Endodermal cell (in vitro differentiated cells): Measurements from ENCODE around the gene CENPP. TPM values are rescaled to one million over a fixed set of nuclear protein-coding genes. Genes with fewer than 3 reads are reported as not detected.
"Not testable (repeated sequence)": the region's sequence is repeated elsewhere in the genome, so short reads cannot be mapped to it uniquely, and the experiment has no call there.

ENCODE experiments used
- DNase-seq: peaks from one replicate; pipeline ENCODE4 v3.0.0-alpha.2; 2017
- H3K27ac ChIP-seq: 2 replicates; pipeline ENCODE4 v1.5.1; 2013; ENCODE audit warnings: mild to moderate bottlenecking, low read depth, low read length, moderate library complexity
- H3K27me3 ChIP-seq: 2 replicates; pipeline ENCODE4 v1.6.1; 2013; ENCODE audit warnings: mild to moderate bottlenecking, low read length, moderate library complexity; ENCODE audit not compliant: insufficient read depth, control insufficient read depth, poor library complexity, severe bottlenecking
- H3K36me3 ChIP-seq: 2 replicates; pipeline ENCODE4 v1.7.0; 2013; ENCODE audit warnings: mild to moderate bottlenecking, low read length, moderate library complexity; ENCODE audit not compliant: control insufficient read depth, insufficient read depth
- H3K4me1 ChIP-seq: one replicate; pipeline ENCODE4 v1.7.0; 2013; ENCODE audit warnings: low read length; ENCODE audit not compliant: control insufficient read depth, insufficient read depth
- H3K4me3 ChIP-seq: 2 replicates; pipeline ENCODE4 v1.5.1; 2013; ENCODE audit warnings: mild to moderate bottlenecking, low read length, moderate library complexity
- H3K9ac ChIP-seq: 2 replicates; pipeline ENCODE4 v1.6.1; 2013; ENCODE audit warnings: mild to moderate bottlenecking, low read length, moderate library complexity; ENCODE audit not compliant: poor library complexity, severe bottlenecking; ENCODE audit errors: extremely low read depth
- H3K9me3 ChIP-seq: 2 replicates; pipeline ENCODE4 v1.6.1; 2013; ENCODE audit warnings: mild to moderate bottlenecking, low read length, moderate library complexity; ENCODE audit not compliant: control insufficient read depth
- H3K27ac Mint-ChIP-seq: 2 replicates; pipeline ENCODE4 v1.8.0; 2020; ENCODE audit warnings: mixed read lengths
- H3K27me3 Mint-ChIP-seq: 2 replicates; pipeline ENCODE4 v1.8.0; 2021; ENCODE audit warnings: mild to moderate bottlenecking, mixed read lengths; ENCODE audit not compliant: insufficient read depth
- H3K36me3 Mint-ChIP-seq: 2 replicates; pipeline ENCODE4 v1.8.0; 2020; ENCODE audit warnings: low read depth, mixed read lengths
- H3K4me1 Mint-ChIP-seq: 2 replicates; pipeline ENCODE4 v1.8.0; 2020; ENCODE audit warnings: mixed read lengths
- H3K4me3 Mint-ChIP-seq: 2 replicates; pipeline ENCODE4 v1.8.0; 2020; ENCODE audit warnings: mild to moderate bottlenecking, moderate library complexity, mixed read lengths
- H3K9me3 Mint-ChIP-seq: 2 replicates; pipeline ENCODE4 v1.8.0; 2020; ENCODE audit warnings: mild to moderate bottlenecking, mixed read lengths
- WGBS, 2 experiments: methylation state at CpG; one replicate each; pipeline versions ENCODE4 v1.1.5 to v1.1.7; 2013; ENCODE audit warnings: missing lambda C conversion rate in 2 of 2, mixed read lengths in 1 of 2; ENCODE audit not compliant: insufficient coverage in 1 of 2, insufficient read length in 1 of 2; 5-methylcytosine and 5-hydroxymethylcytosine counted together
- total RNA-seq, 2 donors: library from RNA; stranded (reverse); fragmentation: NEBNext Ultra II Directional in 1 of 2; extraction: Animal tissue kit (Norgen Biotek cat#: 25700) in 1 of 2; gene quantifications; 2 replicates in 1 of 2; 3 replicates in 1 of 2; pipeline ENCODE4 v1.2.1, GENCODE V29; 2021
- TF ChIP-seq, protein P1 (sequence below): fragments of 200-600 bp; sonication (generic); conservative IDR thresholded peaks from 2 replicates; pipeline ENCODE4 v1.5.0; 2021; ENCODE audit warnings: antibody characterized with exemption, mild to moderate bottlenecking

CENPP gene
- total RNA-seq, 2 donors from 2014 or later, result 8.2 to 9.2 TPM

DNA sequence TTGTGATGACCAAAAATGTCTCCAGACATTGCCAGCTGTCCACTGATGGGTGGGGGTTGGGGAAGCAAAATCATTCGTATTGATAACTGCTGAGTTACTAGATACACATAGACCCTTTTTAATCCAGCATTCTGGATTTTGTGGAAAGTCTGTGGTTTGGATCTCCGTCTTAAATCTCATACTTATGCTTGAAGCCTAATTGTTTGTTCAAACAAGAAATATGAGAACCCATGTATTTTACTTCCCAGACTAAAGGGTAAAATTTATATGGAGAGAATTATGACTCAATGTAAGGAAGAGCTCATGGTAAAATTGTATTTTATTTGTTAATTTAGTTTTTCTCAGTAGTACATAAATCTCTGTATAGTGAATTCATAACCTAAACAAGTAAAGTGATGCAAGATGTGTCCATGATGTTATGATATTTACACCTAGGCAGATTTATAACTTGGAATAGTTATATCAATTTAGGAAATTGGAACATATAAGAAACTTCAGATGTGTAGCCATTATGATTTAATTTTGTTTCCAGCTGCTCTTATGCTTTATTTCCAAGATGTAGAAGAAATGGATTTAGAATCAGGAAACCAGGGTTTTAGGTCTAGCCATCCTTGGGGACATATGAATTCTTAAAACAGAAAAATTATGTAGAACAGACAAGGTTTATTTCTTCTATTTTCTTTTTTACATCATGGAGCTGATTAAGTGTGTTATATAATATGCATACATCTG lies 83.2 kb downstream of the CENPP start:
- Histone ChIP-seq H3K4me1 (no peaks in the 10 kb centered on the region), H3K36me3 (no peaks in the 10 kb centered on the region), H3K9me3 (no peaks in the 10 kb centered on the region), H3K4me3 (no peak overlapping the region), H3K27ac (no peak overlapping the region), H3K27me3 (no peaks in the 10 kb centered on the region), H3K9ac (no peak overlapping the region)
- H3K4me3 Mint-ChIP-seq, result no peak overlapping the region
- no peaks in the 10 kb centered on the region for H3K27me3 Mint-ChIP-seq
- TF ChIP-seq, protein P1, sequence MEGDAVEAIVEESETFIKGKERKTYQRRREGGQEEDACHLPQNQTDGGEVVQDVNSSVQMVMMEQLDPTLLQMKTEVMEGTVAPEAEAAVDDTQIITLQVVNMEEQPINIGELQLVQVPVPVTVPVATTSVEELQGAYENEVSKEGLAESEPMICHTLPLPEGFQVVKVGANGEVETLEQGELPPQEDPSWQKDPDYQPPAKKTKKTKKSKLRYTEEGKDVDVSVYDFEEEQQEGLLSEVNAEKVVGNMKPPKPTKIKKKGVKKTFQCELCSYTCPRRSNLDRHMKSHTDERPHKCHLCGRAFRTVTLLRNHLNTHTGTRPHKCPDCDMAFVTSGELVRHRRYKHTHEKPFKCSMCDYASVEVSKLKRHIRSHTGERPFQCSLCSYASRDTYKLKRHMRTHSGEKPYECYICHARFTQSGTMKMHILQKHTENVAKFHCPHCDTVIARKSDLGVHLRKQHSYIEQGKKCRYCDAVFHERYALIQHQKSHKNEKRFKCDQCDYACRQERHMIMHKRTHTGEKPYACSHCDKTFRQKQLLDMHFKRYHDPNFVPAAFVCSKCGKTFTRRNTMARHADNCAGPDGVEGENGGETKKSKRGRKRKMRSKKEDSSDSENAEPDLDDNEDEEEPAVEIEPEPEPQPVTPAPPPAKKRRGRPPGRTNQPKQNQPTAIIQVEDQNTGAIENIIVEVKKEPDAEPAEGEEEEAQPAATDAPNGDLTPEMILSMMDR, result no peak
- no peak overlapping the region for H3K27ac Mint-ChIP-seq
- 86 to 100% methylated on average over 2 of the region's 2 CpGs for WGBS, 2 experiments
- H3K9me3 Mint-ChIP-seq, result no peaks in the 10 kb centered on the region
- DNase-seq, result no peak
- H3K36me3 Mint-ChIP-seq, result no peaks in the 10 kb centered on the region
- H3K4me1 Mint-ChIP-seq, result no peaks in the 10 kb centered on the region

DNA sequence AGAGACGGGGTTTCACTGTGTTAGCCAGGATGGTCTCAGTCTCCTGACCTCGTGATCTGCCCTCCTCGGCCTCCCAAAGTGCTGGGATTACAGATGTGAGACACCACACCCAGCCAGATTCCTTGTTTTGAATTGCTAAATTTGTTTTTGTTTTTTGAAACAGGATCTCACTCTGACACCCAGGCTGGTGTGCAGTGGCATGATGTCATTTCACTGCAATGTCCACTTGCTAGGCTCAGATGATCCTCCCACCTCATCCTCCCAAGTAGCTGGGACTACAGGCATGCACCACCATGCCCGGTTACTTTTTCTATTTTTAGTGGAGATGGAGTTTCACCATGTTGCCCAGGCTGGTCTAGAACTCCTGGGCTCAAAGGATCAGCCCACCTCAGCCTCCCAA lies 85.4 kb downstream of the CENPP start:
- not testable (repeated sequence) for H3K27me3 Mint-ChIP-seq, H3K9ac ChIP-seq

DNA sequence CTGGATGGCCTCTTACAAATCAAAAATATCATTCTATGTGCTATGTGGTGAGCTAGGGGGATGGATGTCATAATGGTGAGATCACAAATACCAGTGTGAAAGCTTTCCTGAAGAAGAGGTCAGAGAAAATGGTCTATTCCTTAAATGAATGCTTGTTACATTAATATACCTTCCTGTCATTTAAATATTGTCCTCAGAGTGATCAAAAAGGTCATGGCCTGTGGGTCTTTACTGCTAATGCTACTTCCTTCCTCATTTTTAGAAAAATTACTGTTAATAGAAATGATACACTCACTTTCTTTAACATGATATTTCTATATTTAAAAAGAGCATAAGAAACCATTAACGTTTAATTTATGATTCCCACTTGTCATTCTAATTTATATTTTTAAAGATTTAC lies 88.8 kb downstream of the CENPP start:
- H3K27me3 Mint-ChIP-seq, result no peaks in the 10 kb centered on the region

More for the DNA sequence above, 85.4 kb downstream of the CENPP start:
- not testable (repeated sequence) for H3K36me3 ChIP-seq, H3K9me3 ChIP-seq, H3K27ac Mint-ChIP-seq, H3K4me3 ChIP-seq, H3K27ac ChIP-seq, H3K27me3 ChIP-seq, H3K4me1 Mint-ChIP-seq, H3K9me3 Mint-ChIP-seq, H3K36me3 Mint-ChIP-seq, DNase-seq, H3K4me3 Mint-ChIP-seq, H3K4me1 ChIP-seq
- 90 to 94% methylated on average over 3 to 4 of the region's 4 CpGs for WGBS, 2 experiments

More for the DNA sequence above, 88.8 kb downstream of the CENPP start:
- Mint-ChIP-seq H3K27ac (no peak overlapping the region), H3K36me3 (no peaks in the 10 kb centered on the region), H3K4me1 (no peaks in the 10 kb centered on the region), H3K4me3 (no peak overlapping the region), H3K9me3 (no peaks in the 10 kb centered on the region)
- Histone ChIP-seq H3K4me1 (no peaks in the 10 kb centered on the region), H3K4me3 (no peak overlapping the region), H3K9me3 (no peaks in the 10 kb centered on the region), H3K27ac (no peak overlapping the region), H3K27me3 (no peaks in the 10 kb centered on the region), H3K9ac (no peak overlapping the region), H3K36me3 (no peaks in the 10 kb centered on the region)
- TF ChIP-seq, protein P1, result no peak
- no peak for DNase-seq
- WGBS, 2 experiments, result no CpG with 5 or more reads among the region's 1 CpG
